ENCODE measurements around the gene RNF43. TPM values are rescaled to one million over a fixed set of nuclear protein-coding genes. Genes with fewer than 3 reads are reported as not detected.

Gene RNF43
- total RNA-seq, 1 experiment from 2014 or later = 0.42 TPM

DNA sequence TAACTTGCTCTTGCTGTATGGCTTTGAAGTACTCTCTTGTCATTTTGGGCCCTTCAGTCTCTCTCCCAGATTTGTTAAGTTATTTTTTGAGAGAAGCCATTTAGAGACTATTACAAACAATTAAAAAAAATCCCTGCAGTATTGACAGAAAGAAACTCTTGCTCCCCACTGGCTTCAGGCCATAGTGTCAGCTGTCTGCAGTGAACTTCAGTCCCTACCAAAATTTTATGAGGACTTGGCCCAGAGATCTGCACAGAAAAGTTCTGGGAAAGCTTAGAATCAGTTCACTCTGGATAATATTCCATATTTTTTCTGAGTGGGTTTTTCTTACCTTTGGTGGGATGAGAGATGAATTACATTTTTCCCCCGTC lies 34.5 kb downstream of the RNF43 start:
- Mint-ChIP-seq H3K4me3 (no peak overlapping the region), H3K27ac (no peak overlapping the region), H3K4me1 (peaks cover 14 to 15% of the 10 kb centered on the region in 2 experiments), H3K27me3 (ENCODE audit: low read depth) (peaks cover 4% of the 10 kb centered on the region; the same call in 1 of the 2 replicates), H3K36me3 (ENCODE audit: insufficient read depth in 1 of 3, low read depth in 3 of 3) (no peaks in the 10 kb centered on the region), H3K9me3 (no peaks in the 10 kb centered on the region)
- Histone ChIP-seq H2BK5ac (ENCODE audit: insufficient read length, low read length) (no peak overlapping the region), H3K4me2 (ENCODE audit: insufficient read depth, insufficient read length, low read length) (no peak overlapping the region), H3K18ac (ENCODE audit: insufficient read length, low read depth, low read length) (no peak overlapping the region), H3K27ac (ENCODE audit: insufficient read length, low read depth, low read length) (no peak overlapping the region), H4K8ac (replicated peaks; ENCODE audit: insufficient read length, low read depth, low read length) (no peak overlapping the region), H3K4me1 (ENCODE audit: insufficient read depth, low read length) (peaks cover 5% of the 10 kb centered on the region; the same call in 1 of the 2 replicates), H2BK120ac (ENCODE audit: low read depth, low read length, poor library complexity, severe bottlenecking) (no peak overlapping the region), H3T11ph (ENCODE audit: low read length) (no peak overlapping the region), H3K79me1 (ENCODE audit: insufficient read depth, low read depth, low read length, poor library complexity, severe bottlenecking) (no peaks in the 10 kb centered on the region), H4K5ac (ENCODE audit: insufficient read length, low read depth, low read length) (no peak overlapping the region), H3K23ac (ENCODE audit: insufficient read length, low read depth, low read length) (no peak overlapping the region), H3K9ac (ENCODE audit: extremely low read depth, insufficient read length, low read length) (no peak overlapping the region), H2AK5ac (ENCODE audit: insufficient read length, low read length) (no peak overlapping the region), H3K23me2 (ENCODE audit: insufficient read length, low read depth, low read length, poor library complexity, severe bottlenecking) (no peaks in the 10 kb centered on the region), H3K9me3 (ENCODE audit: control insufficient read depth, low read depth, low read length) (no peaks in the 10 kb centered on the region), H3K79me2 (ENCODE audit: insufficient read depth, low read length) (no peaks in the 10 kb centered on the region), H2BK12ac (ENCODE audit: insufficient read length, low read depth, low read length) (no peak overlapping the region), H4K91ac (ENCODE audit: insufficient read length, low read depth, low read length) (no peak overlapping the region), H4K20me1 (ENCODE audit: control insufficient read depth, insufficient read depth, insufficient read length) (no peaks in the 10 kb centered on the region), H2AFZ (ENCODE audit: low read length) (no peak overlapping the region), H2BK20ac (ENCODE audit: low read depth, low read length, poor library complexity, severe bottlenecking) (no peak overlapping the region), H3K56ac (ENCODE audit: insufficient read length, low read depth, low read length) (no peak overlapping the region), H3K4ac (ENCODE audit: low read depth, low read length) (no peak overlapping the region), H2BK15ac (ENCODE audit: low read depth, low read length) (no peak overlapping the region), H3K27me3 (ENCODE audit: insufficient read depth, low read length) (no peaks in the 10 kb centered on the region), H3K14ac (ENCODE audit: insufficient read depth, low read length) (no peak overlapping the region)
- DNase-seq = no peak
- no CpG with 5 or more reads among the region's 1 CpG for WGBS (ENCODE audit: extremely low coverage, insufficient read length, low lambda C conversion rate)
- TF ChIP-seq, protein P1, sequence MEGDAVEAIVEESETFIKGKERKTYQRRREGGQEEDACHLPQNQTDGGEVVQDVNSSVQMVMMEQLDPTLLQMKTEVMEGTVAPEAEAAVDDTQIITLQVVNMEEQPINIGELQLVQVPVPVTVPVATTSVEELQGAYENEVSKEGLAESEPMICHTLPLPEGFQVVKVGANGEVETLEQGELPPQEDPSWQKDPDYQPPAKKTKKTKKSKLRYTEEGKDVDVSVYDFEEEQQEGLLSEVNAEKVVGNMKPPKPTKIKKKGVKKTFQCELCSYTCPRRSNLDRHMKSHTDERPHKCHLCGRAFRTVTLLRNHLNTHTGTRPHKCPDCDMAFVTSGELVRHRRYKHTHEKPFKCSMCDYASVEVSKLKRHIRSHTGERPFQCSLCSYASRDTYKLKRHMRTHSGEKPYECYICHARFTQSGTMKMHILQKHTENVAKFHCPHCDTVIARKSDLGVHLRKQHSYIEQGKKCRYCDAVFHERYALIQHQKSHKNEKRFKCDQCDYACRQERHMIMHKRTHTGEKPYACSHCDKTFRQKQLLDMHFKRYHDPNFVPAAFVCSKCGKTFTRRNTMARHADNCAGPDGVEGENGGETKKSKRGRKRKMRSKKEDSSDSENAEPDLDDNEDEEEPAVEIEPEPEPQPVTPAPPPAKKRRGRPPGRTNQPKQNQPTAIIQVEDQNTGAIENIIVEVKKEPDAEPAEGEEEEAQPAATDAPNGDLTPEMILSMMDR (conservative IDR thresholded peaks at IDR 0.05) = no peak
